NCI-H2107 treated with DMSO at 0.1 percent for 48 hours (cell line): ENCODE data around the gene DPF3.

Experiments
- DNase-seq: peaks from one replicate; lab custom pipeline; 2025; ENCODE audit not compliant: unreplicated experiment; lab: John Stamatoyannopoulos, UW

Gene DPF3

GRCh38 chr14:72688990-72689671 is 204.8 kb downstream of the DPF3 start:
- DNase-seq = no peak

GRCh38 chr14:72686832-72687231 is 207.1 kb downstream of the DPF3 start:
- no peak for DNase-seq

GRCh38 chr14:72686101-72686500 is 207.8 kb downstream of the DPF3 start:
- DNase-seq = no peak

- no peak for DNase-seq
Observed at GRCh38 chr14:72685456-72685855, 208.4 kb downstream of the DPF3 start.

- DNase-seq = no peak
Observed at GRCh38 chr14:72683787-72684186, 210.1 kb downstream of the DPF3 start.

- DNase-seq = no peak
Observed at GRCh38 chr14:72682188-72682587, 211.7 kb downstream of the DPF3 start.

GRCh38 chr14:72680853-72681640 is 212.9 kb downstream of the DPF3 start:
- no peak for DNase-seq

GRCh38 chr14:72679536-72680151 is 214.3 kb downstream of the DPF3 start:
- DNase-seq = no peak

- no peak for DNase-seq
Observed at GRCh38 chr14:72679141-72679535, 214.8 kb downstream of the DPF3 start.

- no peak for DNase-seq
Observed at GRCh38 chr14:72678356-72678755, 215.5 kb downstream of the DPF3 start.

- DNase-seq = no peak
Observed at GRCh38 chr14:72677664-72678063, 216.2 kb downstream of the DPF3 start.

- no peak for DNase-seq
Observed at GRCh38 chr14:72675126-72675525, 218.8 kb downstream of the DPF3 start.

GRCh38 chr14:72673179-72673578 is 220.7 kb downstream of the DPF3 start:
- DNase-seq = no peak

- DNase-seq = no peak
Observed at GRCh38 chr14:72666610-72667009, 227.3 kb downstream of the DPF3 start.

GRCh38 chr14:72665259-72665658 is 228.6 kb downstream of the DPF3 start:
- no peak for DNase-seq

GRCh38 chr14:72664651-72665050 is 229.2 kb downstream of the DPF3 start:
- DNase-seq = no peak

- no peak for DNase-seq
Observed at GRCh38 chr14:72663956-72664650, 229.8 kb downstream of the DPF3 start.

- no peak for DNase-seq
Observed at GRCh38 chr14:72663076-72663487, 230.8 kb downstream of the DPF3 start.

- no peak for DNase-seq
Observed at GRCh38 chr14:72662214-72662613, 231.7 kb downstream of the DPF3 start.

- DNase-seq = no peak
Observed at GRCh38 chr14:72657214-72657921, 236.5 kb downstream of the DPF3 start.

- DNase-seq = no peak
Observed at GRCh38 chr14:72653026-72653425, 240.9 kb downstream of the DPF3 start.
